Loucy (cell line): ENCODE measurements around the gene MOB3B.

ENCODE experiments used
- EZH2phosphoT487 ChIP-seq: fragments of 200-600 bp; IDR thresholded peaks from 2 replicates; pipeline ENCODE4 v1.6.1; 2018; ENCODE audit warnings: antibody characterized with exemption, mild to moderate bottlenecking, moderate library complexity, borderline replicate concordance
- TF ChIP-seq, protein P1 (sequence below): fragments of 200-600 bp; sonication (generic); conservative IDR thresholded peaks from 2 replicates; pipeline ENCODE4 v1.5.1; 2014; ENCODE audit warnings: mild to moderate bottlenecking, antibody characterized with exemption, low read length

- TF ChIP-seq, protein P1, sequence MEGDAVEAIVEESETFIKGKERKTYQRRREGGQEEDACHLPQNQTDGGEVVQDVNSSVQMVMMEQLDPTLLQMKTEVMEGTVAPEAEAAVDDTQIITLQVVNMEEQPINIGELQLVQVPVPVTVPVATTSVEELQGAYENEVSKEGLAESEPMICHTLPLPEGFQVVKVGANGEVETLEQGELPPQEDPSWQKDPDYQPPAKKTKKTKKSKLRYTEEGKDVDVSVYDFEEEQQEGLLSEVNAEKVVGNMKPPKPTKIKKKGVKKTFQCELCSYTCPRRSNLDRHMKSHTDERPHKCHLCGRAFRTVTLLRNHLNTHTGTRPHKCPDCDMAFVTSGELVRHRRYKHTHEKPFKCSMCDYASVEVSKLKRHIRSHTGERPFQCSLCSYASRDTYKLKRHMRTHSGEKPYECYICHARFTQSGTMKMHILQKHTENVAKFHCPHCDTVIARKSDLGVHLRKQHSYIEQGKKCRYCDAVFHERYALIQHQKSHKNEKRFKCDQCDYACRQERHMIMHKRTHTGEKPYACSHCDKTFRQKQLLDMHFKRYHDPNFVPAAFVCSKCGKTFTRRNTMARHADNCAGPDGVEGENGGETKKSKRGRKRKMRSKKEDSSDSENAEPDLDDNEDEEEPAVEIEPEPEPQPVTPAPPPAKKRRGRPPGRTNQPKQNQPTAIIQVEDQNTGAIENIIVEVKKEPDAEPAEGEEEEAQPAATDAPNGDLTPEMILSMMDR, result no peak
- TF ChIP-seq EZH2phosphoT487, result no peak
Measured at GRCh38 chr9:27440888-27441740, 88.5 kb downstream of the MOB3B start.
